Fibroblast of skin of abdomen (primary cell): ENCODE results near the gene SLC43A1.

ENCODE experiments used
- DNase-seq: peaks from one replicate; pipeline ENCODE4 v3.0.0-alpha.2; 2013

The SLC43A1 gene

DNA sequence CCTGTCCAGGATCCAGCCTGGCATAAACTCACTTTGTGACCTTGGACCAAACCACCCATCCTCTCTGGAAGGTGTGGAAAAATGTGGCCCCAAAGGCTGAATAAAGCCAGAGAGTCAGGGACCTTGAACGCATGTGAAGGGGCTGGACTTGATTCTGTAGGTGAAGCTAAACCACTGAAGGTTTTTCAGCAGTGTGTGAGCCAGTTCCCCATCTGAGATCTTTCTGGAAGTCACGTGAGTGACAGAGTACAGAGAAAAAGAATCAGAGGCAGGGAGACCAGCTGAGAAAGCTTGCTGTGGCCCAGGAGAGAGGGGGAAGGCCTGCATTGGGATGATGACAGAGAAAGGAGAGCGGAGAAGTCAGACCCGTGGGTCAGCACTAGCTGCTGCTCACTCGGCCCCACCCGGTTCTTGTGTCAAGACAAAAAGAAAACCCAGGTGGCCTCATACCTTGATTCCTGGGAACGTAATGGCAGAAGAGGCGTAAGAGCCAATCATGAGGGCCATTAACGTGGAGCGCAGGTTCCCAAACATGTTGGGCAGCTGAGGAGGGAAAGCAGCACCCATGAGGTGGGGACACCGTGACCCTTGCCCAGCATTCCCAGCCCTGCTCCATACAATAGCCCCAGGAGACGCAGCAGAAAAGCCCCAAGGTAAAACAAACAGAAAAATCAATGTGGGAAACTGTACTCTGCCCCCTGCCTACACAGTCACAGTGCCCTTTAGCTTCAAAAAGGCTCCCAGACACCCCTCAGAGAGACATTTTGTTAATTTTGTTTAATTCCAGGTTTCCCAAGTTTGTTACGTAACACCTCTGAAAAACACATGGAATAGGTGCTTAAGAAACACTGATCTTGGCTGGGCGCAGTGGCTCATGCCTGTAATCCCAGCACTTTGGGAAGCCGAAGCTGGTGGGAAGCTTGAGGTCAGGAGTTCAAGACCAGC, 17.9 kb downstream of the SLC43A1 start:
- no peak for DNase-seq

DNA sequence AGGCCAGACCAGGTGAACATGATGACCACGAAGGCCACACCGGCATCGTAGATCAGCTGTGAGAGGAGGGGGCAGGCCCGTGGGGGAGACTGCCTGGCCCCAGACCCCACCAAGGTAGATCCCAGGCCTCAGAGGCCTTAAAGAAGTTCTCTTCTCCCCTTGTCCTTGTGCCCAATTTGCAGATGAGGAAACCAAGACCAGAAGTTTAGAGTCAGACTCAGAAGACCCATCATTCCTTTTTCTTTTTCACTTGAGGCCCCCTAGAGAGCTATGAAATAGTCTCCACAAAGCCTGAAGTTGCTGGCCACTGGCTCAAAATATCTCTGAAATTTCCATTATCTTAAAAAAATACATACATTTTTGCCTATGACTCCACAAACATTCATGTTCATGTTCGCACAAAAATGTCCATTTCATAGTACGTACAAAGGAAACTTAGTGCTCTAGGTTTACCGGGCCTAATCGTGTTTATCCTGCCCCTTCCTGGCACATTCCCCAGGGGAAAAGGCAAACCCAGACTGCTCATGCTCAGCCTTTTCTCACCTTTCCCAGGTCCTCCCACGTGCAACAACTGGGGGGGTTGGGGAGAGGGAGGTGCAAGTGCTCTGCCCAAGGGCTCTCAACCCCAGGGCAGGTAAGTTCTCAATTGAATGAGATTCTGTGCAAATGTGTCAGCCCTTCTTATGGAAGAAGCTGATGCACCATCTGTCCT, 19.2 kb downstream of the SLC43A1 start:
- DNase-seq, result no peak

DNA sequence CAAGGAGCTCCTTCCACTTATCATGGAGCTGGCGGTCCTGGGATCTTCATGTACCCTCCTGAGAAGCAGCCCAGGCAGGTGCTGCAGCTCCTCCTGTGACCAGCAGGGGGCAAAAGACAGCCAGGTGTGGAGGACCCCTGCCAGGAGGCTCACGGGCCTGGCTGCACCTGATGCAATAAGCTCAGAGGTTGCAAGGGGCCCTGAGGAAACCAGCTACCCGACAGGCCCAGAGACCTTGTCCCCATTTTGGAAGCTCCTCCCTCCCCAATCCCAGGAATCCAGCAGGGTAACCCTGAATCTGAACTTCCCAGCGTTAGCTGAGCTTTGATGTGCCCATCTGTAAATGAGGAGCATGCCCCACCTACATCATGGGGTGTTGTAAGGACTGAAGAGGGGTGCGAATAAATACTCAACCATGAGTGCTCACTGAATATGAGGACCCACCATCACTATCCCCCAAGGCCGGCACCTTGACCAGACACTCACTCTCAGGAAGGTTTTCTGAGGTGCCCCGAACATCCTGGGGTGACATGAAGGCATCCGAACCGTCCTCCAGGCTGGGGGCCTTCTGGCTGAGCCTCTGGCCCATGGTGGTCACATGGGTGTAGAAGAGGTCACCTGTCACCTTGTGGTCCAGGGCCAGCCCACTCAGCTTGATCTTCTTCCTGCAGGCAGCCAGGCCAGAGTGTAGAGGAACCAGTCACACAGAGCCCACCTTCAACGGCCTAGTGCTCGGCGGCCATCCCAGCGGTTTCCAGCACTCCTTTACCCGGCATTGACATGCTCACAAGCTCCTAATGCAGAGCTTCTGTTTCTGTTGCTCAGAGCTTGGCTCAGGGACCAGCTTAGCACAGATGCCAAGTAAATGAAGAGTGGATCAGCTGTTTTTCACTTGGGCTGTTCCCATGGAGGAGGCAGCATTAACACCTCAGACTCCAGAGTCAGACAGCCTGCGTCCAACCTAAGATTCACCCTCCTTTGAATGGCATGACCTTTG, 21.7 kb downstream of the SLC43A1 start:
- DNase-seq, result peak; percentile 13

DNA sequence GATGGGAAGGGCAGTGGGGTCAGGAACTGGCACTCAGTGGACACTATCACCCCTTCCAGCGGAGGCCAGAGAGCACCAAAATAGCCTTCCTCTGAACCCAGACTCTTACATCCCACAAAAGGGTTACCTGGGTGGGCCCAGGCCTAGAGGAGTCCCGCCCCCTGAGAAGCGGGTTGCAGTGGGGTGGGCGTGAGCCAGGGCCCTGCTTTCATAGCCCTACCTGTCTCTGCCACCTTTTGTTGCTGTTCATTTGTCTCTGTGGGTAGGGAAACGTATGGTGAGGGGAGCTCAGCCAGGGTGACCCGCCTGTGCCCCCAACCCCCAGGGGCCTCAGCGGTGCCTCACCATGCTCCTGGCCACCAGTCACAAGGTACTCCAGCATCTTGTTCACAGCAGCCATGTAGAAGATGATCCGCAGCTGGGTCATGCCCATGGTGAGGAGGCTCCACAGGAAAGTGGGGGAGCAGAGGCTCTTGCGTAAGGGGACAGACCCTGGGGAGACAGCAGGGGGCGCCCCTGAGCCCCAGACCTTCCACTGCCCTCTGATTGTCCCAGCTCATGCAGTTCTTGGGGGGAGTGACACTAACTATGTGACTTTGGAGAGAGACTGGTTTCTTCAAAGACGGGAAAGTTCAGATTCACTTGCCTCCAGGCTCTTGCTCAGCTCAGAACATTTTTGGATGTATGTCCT, 24.0 kb downstream of the SLC43A1 start:
- peak; percentile 20 for DNase-seq

DNA sequence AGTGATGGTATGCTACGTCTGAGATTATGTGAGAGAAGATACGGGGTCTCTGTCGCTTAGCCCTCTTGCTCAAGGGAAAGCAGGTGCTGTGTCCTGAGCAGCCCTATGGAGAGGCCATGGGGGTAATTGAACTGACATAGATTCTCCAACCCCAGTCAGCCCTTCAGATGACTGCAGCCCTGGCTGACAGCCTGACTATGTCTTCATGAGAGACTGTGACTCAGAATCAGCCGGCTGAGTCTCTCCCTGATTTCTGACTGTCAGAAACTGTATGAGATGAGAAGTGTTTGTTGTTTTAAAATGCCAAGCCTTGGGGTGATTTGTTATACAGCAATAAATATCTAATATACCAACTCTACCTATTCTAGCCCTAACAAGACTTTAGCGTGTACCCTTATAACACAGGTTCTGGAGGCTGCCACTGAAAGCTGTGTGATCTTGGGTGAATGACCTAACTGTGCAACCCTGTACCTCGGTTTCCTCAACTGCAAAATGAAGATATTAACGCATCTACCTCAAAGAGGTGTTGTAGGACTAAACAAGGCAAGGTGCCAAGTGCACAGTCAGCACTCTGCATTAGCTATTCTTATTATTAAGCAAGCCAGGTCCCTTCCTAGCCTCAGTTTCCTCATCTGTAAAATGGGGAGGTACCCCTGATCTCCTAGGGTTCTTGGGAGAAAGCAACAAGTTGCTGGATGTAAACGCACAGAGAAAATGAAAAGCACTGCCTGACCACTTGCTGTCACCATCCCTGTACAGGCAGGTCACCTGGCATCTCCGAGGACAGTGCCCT, 24.9 kb downstream of the SLC43A1 start:
- no peak for DNase-seq

DNA sequence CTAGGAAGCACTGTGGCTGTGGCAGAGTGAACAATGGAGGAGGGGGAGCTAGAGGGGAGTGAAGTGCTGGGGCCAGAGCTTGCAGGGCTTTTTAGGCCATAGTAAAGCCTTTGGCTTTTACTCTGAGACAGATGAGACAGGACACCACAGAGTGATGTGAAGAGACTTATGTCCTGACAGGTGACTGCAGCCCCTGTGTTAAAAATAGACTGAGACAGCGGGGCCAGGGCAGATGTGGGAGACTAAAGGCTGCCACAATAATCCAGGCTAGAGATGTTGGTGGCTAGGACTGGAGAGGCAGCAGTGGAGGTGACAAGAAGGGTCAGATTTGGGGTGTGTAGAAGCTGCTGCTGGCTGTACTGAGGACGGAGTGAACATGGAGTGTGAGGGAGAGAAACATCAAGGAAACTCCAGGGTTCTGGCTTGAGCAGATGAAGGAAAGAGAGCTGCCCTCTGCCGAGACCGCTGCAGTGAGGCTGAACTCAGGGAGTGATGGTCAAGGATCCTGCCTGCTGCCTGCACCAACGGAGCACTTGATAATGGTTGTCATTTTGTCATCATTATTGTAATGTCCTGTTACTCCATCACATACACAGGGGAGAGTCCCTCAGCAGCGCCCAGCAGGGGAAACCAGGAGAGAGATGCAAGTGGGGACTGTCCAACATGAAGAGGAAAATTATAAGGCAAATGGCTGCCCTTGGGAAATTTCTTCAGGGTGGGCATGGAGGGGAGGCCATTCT, 27.4 kb downstream of the SLC43A1 start:
- DNase-seq, result no peak

DNA sequence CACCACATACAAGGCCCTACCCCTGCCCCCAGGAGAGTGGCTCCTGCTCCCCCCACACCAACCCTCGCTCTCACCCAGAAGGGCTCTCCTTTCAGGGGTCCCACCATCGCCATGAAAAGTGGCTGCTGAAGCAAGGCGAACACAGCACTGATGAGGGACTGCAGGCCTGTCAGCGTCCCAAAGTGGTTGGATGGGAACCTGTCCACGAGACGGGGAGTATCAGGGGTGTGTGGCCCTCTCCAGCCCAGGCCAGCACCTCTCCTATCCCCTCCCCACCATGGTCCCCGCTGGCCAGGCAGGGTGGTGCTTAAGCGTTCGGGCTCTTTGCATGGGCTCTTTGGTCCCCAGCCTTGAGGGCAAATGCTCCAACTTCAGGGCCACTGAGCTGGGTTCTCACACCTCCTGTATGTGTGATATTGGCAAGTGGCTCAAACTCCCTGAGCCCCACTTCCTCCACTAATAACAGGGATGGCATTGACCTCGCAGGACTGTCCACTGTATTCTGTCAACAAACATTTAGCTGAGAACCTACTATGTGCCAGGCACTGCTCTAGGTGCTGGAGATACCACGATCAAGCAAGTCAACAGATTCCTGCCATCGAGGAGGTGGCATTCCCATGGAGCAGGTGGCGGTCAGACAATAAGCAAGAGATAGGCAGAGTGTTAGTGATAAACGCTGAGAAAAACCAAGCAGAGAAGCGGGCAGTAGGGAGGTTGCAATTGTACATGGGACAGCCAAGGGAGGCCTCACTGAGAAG, 28.3 kb downstream of the SLC43A1 start:
- no peak for DNase-seq

DNA sequence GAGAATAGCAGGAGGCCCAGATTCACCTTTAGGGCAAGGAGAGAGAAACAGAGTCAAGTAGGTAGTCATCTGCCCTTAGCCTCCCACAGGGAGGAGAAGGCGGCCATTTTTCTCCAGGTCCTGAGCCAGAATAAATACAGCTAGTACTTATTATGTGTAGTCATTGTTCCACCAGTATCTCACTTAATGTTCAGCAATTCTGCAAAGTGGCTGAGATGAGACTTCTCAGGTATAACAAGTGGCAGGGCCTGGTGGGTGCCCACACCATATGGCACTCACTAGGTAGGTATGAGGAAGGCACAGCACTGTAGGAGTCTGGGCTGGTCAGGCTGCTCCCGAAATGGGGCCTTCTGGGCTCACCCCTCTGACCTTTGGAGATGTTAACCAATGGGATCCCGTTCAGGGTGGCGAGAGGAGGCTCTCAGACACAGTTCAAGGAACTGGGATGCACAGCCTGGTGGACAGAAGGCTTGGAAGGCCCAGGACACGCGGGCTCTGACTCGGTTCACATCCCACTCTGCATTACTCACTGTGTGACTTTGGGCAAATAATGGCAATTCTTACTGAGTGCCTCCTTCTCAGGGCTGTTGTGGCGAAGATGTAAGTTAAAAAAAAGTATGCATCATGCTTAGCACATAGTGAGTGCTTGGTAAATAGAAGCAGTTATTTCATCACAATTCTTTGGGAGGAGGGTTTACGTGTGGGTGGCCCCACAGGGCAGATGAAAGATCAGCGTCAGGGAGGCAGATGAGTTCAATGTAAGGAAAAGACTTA, 30.1 kb downstream of the SLC43A1 start:
- DNase-seq, result peak; percentile 21

DNA sequence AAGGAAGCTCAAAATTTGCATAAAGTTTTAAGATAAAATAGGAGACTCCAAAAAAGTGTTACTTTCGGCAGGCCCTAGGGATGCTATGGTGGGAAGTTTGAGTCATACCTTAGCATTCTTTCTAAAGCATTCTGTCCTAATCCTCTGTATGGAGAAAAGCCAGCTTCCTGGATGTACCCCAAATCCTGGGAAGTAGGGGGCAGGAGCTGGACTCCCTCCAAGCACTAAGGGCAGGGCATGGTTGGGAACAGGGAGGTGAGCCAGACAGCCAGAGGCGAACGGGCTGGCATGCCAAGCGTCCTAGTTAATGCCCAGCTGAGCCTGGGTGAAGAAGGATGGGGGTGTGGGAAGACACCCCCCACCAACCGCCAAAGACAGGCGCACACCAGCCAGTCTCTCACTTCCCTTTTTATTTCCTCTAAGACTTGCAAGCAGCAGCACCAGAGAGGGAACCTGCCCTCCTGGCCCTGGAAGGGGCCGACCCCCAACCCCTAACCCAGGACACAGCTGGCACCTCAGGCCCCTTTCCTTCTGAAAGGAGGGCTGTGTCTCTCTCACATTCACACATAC, 31.3 kb downstream of the SLC43A1 start:
- DNase-seq, result no peak

DNA sequence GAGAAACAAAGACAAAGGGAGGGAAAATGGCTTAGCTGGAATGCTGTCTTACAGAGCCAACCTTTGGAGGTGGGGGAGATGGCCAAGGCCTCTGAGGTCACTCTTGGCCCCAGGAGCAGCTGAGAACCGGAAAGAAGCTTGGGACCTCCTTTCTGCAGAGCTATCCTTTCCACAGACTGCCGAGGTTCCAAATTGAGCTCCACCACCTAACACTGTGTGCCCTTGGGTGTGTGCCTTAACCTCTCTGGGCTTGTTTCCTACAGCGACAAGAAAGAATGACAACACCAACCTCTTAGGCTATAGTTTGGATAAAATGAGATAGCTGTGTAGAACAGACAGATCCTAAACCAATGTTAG, 32.0 kb downstream of the SLC43A1 start:
- no peak for DNase-seq

DNA sequence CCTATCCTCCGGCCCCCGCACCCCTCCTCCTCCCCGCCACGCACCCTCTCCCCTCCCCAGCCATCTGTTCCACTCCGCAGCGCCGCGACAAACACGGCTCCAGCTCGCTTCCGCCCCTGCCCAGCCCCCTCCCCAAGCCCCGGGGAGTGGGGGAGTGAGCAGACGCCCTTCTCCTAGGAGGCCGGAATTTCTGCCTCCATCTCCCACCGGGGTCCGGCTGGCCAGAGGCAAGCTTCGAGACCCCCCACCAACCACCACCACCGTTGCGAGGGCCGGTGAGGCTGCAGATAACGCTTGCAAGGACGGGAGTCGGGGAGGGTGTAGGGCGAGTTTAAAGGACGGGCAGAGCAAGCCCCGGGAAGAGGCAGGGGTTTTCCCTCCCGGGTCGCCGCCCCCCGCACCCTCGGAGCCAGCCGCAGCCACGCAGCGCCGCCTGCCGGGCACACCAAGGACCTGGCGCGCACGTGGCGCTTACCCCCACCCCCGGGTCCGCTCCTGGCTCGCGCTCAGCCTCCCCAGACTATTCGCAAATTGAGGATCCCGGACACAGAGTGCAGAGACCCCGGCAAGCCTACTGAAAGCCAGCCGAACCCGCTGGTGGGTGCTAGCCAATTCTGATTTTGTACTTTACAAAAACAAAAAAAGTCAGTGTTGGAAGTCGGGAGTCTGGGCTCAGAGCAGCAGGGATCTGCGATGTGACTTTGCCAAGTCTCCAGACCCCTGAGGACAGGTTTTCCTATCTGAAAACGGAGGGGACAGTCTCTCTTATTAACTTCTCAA, 32.5 kb downstream of the SLC43A1 start:
- peak; percentile 45 for DNase-seq

DNA sequence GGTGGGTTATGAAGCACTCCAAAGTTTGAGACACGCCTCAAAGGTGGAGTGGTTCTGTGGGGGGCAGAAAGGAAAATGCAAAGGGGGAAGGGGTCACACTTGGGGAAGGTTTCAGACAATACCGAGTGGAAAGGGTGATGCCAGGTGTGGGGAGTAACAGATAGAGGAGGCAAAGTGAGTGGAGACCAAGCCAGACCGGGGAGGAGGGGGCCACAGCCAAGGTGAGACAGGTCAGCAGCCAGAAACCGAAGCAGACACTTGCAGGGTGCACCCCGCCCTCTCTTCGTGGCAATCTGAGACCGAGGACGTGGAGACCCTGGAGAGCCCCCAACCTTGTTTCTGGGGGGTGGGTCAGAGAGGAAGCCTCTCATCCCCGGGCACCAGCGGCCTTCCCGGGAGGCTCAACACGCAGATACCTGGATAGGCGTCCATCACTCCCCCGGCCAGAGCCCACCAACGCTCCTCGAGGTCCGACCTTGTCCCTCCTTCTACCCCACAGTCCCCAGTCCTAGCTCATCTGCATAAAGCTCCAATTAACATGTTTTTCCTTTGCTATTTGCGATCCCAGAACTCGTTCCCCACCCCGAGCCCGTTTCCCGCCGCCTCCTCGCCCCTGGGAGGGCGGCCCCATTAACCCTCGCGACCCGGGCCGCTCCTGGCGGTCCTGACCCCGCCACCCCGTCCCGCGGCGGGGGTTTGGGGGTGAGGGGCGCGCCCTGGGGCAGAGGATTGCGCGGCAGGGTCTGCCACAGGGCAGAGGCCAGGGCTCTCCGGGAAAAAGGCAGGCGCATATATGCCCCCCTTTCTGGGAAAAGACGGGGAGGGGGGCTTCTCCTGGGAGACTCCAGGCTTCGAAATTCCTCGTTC, 33.4 kb downstream of the SLC43A1 start:
- no peak for DNase-seq

DNA sequence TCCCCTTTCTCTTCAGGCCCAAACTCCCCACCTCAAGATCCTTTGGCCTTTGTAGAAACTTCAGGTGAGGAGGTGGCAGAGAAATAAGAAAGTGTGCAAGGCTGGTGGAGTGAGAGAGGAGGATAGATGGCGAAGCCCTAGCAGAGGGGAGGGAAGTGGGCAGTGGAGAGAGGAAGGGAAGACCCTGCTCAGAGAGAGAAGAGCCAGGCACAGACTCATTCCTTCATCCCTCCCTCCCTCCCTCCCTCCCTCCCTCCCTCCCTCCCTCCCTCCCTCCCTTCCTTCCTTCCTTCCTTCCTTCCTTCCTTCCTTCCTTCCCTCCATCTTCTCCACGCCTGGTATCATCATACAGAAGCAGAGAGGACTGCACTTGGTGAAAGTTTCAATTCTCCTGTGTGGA, 34.2 kb downstream of the SLC43A1 start:
- no peak for DNase-seq

DNA sequence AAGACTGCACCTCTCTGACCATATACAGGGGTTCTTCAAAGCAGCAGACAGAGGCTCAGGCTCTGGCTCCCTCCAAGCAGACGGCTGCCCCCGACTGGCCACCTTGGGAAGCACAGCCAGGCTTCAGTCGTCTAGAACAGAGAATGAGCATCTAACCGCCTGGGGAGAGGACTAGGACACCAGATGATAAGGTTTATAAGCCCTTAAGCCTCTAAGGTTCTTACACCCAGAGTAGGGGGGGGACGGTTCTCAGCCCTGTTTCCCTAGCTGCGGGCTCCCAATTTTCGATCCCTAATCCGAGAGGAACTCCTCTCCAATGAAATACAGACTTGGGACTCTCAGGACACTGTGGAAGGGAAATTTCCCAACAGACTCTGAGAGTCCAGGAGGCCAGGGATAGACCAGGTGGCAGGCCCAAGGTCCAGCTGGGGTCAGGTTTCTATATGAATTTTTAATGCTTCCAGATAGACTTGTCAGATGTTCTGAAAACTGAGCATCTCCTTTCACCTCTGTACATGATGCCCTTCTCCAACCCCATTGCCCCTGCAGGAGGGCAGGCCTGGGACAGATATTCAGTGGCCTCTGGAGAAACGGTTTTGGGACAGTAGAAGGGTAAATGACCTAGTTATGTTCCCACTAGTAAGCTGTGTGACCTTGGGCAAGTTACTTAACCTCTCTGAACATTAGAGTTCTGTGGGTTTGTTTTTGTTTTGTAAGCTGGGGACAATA, 34.9 kb downstream of the SLC43A1 start:
- peak; percentile 44 for DNase-seq

DNA sequence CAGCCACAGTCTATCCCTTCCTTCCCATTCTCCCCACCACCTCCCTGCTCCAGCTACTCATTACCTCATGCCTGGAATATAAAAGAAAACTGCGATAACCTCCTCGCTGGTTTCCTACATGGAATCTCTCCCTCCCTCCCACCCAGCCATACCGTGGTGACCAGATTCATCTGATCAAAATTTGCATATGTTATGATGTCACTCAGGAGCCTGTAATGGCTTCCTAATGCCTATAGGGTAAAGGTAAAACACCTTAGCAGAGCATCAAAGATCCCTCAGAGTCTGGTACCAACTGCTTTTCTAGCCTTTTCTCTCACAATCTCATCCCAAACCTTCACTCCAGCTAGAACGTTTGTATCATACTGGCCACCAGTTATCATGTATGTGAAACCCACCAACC, 35.6 kb downstream of the SLC43A1 start:
- DNase-seq, result no peak
